ENCODE measurements around the gene OTUB2. TPM values are rescaled to one million over a fixed set of nuclear protein-coding genes. Genes with fewer than 3 reads are reported as not detected.

Gene OTUB2
- total and polyA plus RNA-seq, 2 of the 8 experiments (the other 6 are each of a cell fraction or from before 2014, with no cell fraction given), result 2.2 to 4.2 TPM

DNA sequence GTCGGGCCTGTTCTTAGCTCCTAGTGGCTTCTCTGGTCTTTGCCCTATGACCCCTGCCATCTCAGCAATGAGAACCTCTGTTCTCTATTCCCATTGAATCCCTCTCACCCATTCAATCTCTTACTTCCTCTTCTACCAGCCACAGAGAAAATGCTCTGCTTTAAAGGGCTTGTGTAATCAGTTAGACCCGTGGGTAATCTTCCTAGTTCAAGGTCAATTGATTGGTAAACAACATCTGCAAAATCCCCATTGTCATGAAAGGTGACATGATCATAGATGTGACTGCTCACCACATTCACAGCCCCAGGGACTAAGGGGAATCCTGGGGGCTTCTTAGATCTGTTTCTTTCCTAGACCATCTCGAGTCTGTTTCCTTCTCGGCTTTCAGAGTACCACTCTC is 36.2 kb upstream of the OTUB2 start (continued):
- no peak for TF ChIP-seq CHD7 (IDR thresholded peaks at IDR 0.05; ENCODE audit: insufficient replicate concordance, low read length)
- TF ChIP-seq, protein P1, sequence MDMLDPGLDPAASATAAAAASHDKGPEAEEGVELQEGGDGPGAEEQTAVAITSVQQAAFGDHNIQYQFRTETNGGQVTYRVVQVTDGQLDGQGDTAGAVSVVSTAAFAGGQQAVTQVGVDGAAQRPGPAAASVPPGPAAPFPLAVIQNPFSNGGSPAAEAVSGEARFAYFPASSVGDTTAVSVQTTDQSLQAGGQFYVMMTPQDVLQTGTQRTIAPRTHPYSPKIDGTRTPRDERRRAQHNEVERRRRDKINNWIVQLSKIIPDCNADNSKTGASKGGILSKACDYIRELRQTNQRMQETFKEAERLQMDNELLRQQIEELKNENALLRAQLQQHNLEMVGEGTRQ (IDR thresholded peaks at IDR 0.05; ENCODE audit: low read length), result no peak
- no peak for TF ChIP-seq JUND (IDR thresholded peaks at IDR 0.05; ENCODE audit: low read length)
- TF ChIP-seq, protein P2, sequence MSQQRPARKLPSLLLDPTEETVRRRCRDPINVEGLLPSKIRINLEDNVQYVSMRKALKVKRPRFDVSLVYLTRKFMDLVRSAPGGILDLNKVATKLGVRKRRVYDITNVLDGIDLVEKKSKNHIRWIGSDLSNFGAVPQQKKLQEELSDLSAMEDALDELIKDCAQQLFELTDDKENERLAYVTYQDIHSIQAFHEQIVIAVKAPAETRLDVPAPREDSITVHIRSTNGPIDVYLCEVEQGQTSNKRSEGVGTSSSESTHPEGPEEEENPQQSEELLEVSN (IDR thresholded peaks at IDR 0.05), result no peak
- TF ChIP-seq SP4 (IDR thresholded peaks at IDR 0.05; ENCODE audit: low read length), result no peak
- TF ChIP-seq TAF1 (IDR thresholded peaks at IDR 0.05; ENCODE audit: low read depth, low read length), result no peak
- TF ChIP-seq YY1 (IDR thresholded peaks at IDR 0.05; ENCODE audit: low read depth, low read length), result no peak
- TF ChIP-seq CTBP2 (IDR thresholded peaks at IDR 0.05; ENCODE audit: borderline replicate concordance, insufficient read depth, insufficient read length, low read length), result no peak
- no peak for TF ChIP-seq POLR2AphosphoS5 (IDR thresholded peaks at IDR 0.05; ENCODE audit: low read depth, low read length)
- TF ChIP-seq PHF8 (conservative IDR thresholded peaks at IDR 0.05; ENCODE audit: low read depth, low read length), result no peak

Measured in H1 (cell line).